ENCODE measurements around the gene TRIM29.

DNA sequence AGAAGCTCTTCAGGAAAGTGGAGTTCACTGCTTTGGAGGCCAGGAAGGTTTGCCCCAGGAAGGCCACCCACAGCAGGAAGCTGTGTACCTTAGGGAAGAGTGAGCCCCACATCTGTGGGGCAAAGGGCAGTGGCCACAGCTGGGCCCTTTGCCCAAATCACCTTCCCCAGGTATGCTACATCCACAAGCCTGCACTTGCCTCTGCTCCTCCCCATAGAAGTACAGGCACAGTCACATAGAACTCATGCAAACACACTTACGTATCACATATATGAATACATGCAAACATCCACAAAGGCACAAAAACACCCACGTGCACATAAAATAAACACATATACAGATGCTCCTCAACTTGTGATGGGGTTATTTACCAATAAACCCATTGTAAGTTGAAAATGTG lies 2.1 kb downstream of the TRIM29 start:
- TF ChIP-seq CTCF (IDR thresholded peaks at IDR 0.05; ENCODE audit: low read depth, low read length, poor library complexity, severe bottlenecking) (no peak), EZH2phosphoT487 (IDR thresholded peaks at IDR 0.05; ENCODE audit: borderline replicate concordance, low read length) (no peak)

Measured in DOHH2 (cell line).